Subcutaneous adipose tissue (tissue), 4 donors: ENCODE measurements around the gene THSD7B. TPM values are rescaled to one million over a fixed set of nuclear protein-coding genes. Genes with fewer than 3 reads are reported as not detected.

ENCODE experiments used
- CTCF ChIP-seq: fragments of 450-650 bp; IDR thresholded peaks from one replicate; pipeline ENCODE4 v1.5.1; 2016; ENCODE audit warnings: low read depth, mild to moderate bottlenecking, control low read depth, antibody characterized with exemption, moderate library complexity
- total RNA-seq, 4 donors: library from RNA; depleted of rRNA; stranded (reverse); fragments of >200 nt; gene quantifications; one replicate each; pipeline ENCODE4 v1.1.0, GENCODE V29; 2016

THSD7B gene
- total RNA-seq, 4 donors from 2014 or later, result 2.0 to 5.1 (median 2.8) TPM

- TF ChIP-seq CTCF, result no peak
These were observed 413.6 kb downstream of the THSD7B start for GRCh38 chr2:137178951-137179377.

- TF ChIP-seq CTCF, result no peak
These were observed 414.2 kb downstream of the THSD7B start for GRCh38 chr2:137179542-137179941.

GRCh38 chr2:137180012-137180411 lies 414.7 kb downstream of the THSD7B start:
- TF ChIP-seq CTCF, result no peak

- no peak for TF ChIP-seq CTCF
These were observed 416.0 kb downstream of the THSD7B start for GRCh38 chr2:137181370-137181769.

- no peak for TF ChIP-seq CTCF
These were observed 416.7 kb downstream of the THSD7B start for GRCh38 chr2:137182071-137182470.

- TF ChIP-seq CTCF, result no peak
These were observed 418.0 kb downstream of the THSD7B start for GRCh38 chr2:137183206-137183898.

- TF ChIP-seq CTCF, result no peak
These were observed 420.2 kb downstream of the THSD7B start for GRCh38 chr2:137185378-137186078.
